WERI-Rb-1 (cell line): ENCODE measurements around the gene NME9.

Source experiments
- DNase-seq: peaks from one replicate; pipeline ENCODE4 v3.0.0-alpha.2; 2020
- H3K27ac ChIP-seq: fragments of 250-450 bp; sonication (Bioruptor Pico); 2 replicates; pipeline ENCODE4 v1.5.1; 2020; ENCODE audit warnings: mild to moderate bottlenecking, moderate library complexity
- H3K27me3 ChIP-seq: fragments of 250-450 bp; sonication (Bioruptor Pico); 2 replicates; pipeline ENCODE4 v1.5.1; 2021; ENCODE audit warnings: mild to moderate bottlenecking, low read depth, moderate library complexity; ENCODE audit not compliant: insufficient read depth, severe bottlenecking
- H3K36me3 ChIP-seq: fragments of 250-450 bp; sonication (Bioruptor Pico); 2 replicates; pipeline ENCODE4 v1.5.1; 2020; ENCODE audit warnings: mild to moderate bottlenecking, moderate library complexity
- H3K4me3 ChIP-seq: 2 replicates; pipeline ENCODE4 v1.5.1; 2011; ENCODE audit warnings: low read depth, mild to moderate bottlenecking, control low read depth, low read length
- H3K9me3 ChIP-seq: fragments of 250-450 bp; sonication (Bioruptor Pico); 2 replicates; pipeline ENCODE4 v1.5.1; 2021; ENCODE audit warnings: mild to moderate bottlenecking, moderate library complexity; ENCODE audit not compliant: severe bottlenecking
- CTCF ChIP-seq: IDR thresholded peaks from 2 replicates; pipeline ENCODE4 v1.5.1; 2011; ENCODE audit warnings: low read depth, mild to moderate bottlenecking, control low read depth, inconsistent platforms, low read length

The NME9 gene

DNA sequence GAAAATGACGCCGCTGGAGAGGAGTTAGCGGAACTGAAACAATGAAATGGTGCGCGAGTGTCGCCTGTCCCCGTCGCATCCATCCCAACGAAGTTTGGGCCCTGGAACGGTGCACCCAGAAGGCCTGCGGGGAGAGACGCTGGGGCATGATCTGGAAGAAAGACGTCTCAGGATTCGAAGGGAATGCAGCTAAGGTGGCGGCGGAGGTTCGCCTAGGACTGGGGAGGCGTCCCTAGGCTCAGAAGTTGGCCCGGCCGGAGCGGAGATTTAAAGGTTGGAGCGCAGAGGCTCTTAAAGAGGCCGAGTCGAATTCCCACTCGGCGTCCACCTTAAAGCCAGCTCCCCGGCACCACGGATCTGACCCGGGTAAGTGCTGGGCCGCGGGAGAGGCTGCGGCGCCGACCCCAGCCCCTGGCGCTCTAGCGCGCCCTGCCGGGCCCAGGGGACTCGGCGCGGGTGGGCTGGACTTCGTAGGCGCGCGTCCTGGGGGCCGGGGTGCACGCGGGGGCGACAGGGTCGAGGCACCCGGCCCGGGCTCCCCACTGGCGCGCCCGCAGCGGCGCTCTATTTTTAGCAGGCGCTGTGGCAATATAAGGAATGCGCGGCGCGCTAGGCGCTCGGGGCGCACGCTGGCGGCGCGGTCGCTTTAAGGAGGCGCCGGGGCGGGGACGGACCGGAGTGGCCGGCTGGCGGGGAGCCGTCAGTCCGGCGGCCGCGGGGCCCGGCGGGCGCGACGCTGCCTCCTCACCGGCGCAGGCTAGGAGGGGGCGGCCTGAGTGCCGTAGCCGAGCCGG lies 18.5 kb upstream of the NME9 start, which contains the start of gene MRAS:
MRAS (plus strand) TSS at position 620 of the 794 bp plus-strand sequence. CDS start 24,305 bp downstream, outside the sequence.
- Histone ChIP-seq H3K9me3 (no peaks in the 10 kb centered on the region), H3K27ac (peak within 1 kb of the TSS; percentile 75), H3K36me3 (no peaks in the 10 kb centered on the region), H3K27me3 (no peaks in the 10 kb centered on the region), H3K4me3 (peak within 1 kb of the TSS; percentile 68)
- DNase-seq, result peak; percentile 78
- TF ChIP-seq CTCF, result peak; percentile 74

GRCh38 chr3:138344754-138345153 lies 15.1 kb upstream of the NME9 start:
- H3K4me3 ChIP-seq, result no peak overlapping the region
- no peak for DNase-seq
- no peaks in the 10 kb centered on the region for H3K9me3 ChIP-seq
- H3K36me3 ChIP-seq, result no peaks in the 10 kb centered on the region
- no peaks in the 10 kb centered on the region for H3K27me3 ChIP-seq
- H3K27ac ChIP-seq, result no peak overlapping the region
- TF ChIP-seq CTCF, result no peak

GRCh38 chr3:138340511-138340910 lies 10.9 kb upstream of the NME9 start:
- H3K27ac ChIP-seq, result no peak overlapping the region
- no peak for TF ChIP-seq CTCF
- DNase-seq, result no peak
- no peaks in the 10 kb centered on the region for H3K9me3 ChIP-seq
- H3K4me3 ChIP-seq, result no peak overlapping the region
- H3K27me3 ChIP-seq, result no peaks in the 10 kb centered on the region
- no peaks in the 10 kb centered on the region for H3K36me3 ChIP-seq

GRCh38 chr3:138338811-138339210 lies 9.2 kb upstream of the NME9 start:
- Histone ChIP-seq H3K27me3 (no peaks in the 10 kb centered on the region), H3K27ac (peak overlapping the region; percentile 55; the same call in 1 of the 2 replicates), H3K36me3 (no peaks in the 10 kb centered on the region), H3K9me3 (no peaks in the 10 kb centered on the region), H3K4me3 (no peak overlapping the region)
- peak; percentile 60 for DNase-seq
- no peak for TF ChIP-seq CTCF

GRCh38 chr3:138338244-138338643 lies 8.6 kb upstream of the NME9 start:
- H3K27ac ChIP-seq, result no peak overlapping the region
- TF ChIP-seq CTCF, result no peak
- no peaks in the 10 kb centered on the region for H3K27me3 ChIP-seq
- H3K4me3 ChIP-seq, result no peak overlapping the region
- H3K9me3 ChIP-seq, result no peaks in the 10 kb centered on the region
- DNase-seq, result no peak
- no peaks in the 10 kb centered on the region for H3K36me3 ChIP-seq
